ENCODE measurements around the gene TMPRSS11D.

Gene TMPRSS11D

GRCh38 chr4:67885762-67886161 lies 2.0 kb upstream of the TMPRSS11D start:
- H3K9me3 ChIP-seq, result no peaks in the 10 kb centered on the region
- H3K27me3 ChIP-seq, result no peaks in the 10 kb centered on the region
- no peak overlapping the region for H3K4me3 ChIP-seq
- H3K27ac ChIP-seq, result no peak overlapping the region
- no peak for DNase-seq
- no peak for TF ChIP-seq CTCF (IDR thresholded peaks at IDR 0.05)
- no peaks in the 10 kb centered on the region for H3K36me3 ChIP-seq
- intact Hi-C loops (cut with DNase I; ENCODE audit: low total_unique reads), result no loop called here
- H3K4me1 ChIP-seq, result no peaks in the 10 kb centered on the region

GRCh38 chr4:67884701-67885100 lies 899 bp upstream of the TMPRSS11D start:
- Histone ChIP-seq H3K9me3 (no peaks in the 10 kb centered on the region), H3K27me3 (no peaks in the 10 kb centered on the region), H3K27ac (no peak overlapping the region), H3K4me3 (no peak overlapping the region), H3K36me3 (no peaks in the 10 kb centered on the region), H3K4me1 (no peaks in the 10 kb centered on the region)
- no peak for DNase-seq
- intact Hi-C loops (cut with DNase I; ENCODE audit: low total_unique reads), result no loop called here
- no peak for TF ChIP-seq CTCF (IDR thresholded peaks at IDR 0.05)

DNA sequence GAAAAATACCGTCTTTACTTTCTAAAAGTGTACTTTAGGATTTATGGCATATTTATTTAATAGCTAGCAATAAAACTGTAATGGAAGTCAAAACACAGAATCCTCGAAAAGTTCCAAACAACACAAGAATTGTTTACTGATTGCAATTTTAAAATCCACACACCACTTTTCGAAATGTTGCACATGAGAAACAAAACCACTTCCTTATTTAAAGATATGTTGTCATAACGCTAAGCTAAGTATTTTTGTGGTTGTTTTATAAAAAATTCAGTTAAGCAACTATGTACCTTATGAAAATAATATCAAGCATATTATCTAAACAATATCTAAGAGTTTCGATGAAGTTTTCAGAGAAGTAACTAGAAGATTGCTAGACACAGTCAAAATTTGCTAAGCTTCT lies 344 bp downstream of the TMPRSS11D start:
- Histone ChIP-seq H3K27me3 (no peaks in the 10 kb centered on the region), H3K9me3 (no peaks in the 10 kb centered on the region), H3K4me1 (no peaks in the 10 kb centered on the region), H3K36me3 (no peaks in the 10 kb centered on the region), H3K4me3 (no peak overlapping the region), H3K27ac (no peak overlapping the region)
- TF ChIP-seq CTCF (IDR thresholded peaks at IDR 0.05), result no peak
- intact Hi-C loops (cut with DNase I; ENCODE audit: low total_unique reads), result no loop called here
- no peak for DNase-seq

DNA sequence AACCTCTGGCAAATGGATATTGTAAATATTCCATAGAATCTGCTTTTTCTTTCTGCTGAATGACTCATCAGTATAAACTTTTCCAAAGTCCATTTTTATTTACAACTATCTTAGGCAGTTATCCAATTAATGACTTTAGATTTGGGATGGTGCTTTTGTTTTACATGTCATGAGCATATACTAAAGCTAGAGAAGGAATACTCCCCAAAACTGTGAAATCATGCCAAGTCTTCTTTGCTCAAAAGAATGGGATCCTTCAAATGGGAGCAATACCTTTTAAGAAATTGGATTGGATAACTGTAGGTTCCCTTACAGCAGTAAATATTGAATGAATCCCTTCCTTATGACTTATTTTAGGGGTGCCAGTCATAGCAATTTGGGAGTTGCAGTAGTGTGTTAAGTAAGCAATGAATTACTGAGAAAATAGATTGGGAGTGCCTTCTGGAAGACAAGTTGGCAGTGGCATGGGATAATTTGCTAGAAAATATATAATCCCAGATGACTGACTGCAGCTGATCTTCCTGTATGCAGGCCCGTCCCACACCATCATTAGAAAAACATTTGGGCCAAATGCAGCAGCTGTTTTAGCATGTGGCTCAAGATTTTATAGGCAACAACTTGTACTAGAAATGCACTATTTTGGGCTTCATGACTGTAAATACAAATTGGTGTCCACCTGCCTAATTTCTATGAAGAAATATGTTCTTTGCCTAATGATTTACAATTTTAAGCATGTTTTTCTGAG lies 2.8 kb downstream of the TMPRSS11D start:
- H3K36me3 ChIP-seq, result no peaks in the 10 kb centered on the region
- H3K27ac ChIP-seq, result no peak overlapping the region
- intact Hi-C loops (cut with DNase I; ENCODE audit: low total_unique reads), result no loop called here
- H3K9me3 ChIP-seq, result no peaks in the 10 kb centered on the region
- H3K4me3 ChIP-seq, result no peak overlapping the region
- H3K4me1 ChIP-seq, result no peaks in the 10 kb centered on the region
- no peak for TF ChIP-seq CTCF (IDR thresholded peaks at IDR 0.05)
- no peak for DNase-seq
- no peaks in the 10 kb centered on the region for H3K27me3 ChIP-seq

DNA sequence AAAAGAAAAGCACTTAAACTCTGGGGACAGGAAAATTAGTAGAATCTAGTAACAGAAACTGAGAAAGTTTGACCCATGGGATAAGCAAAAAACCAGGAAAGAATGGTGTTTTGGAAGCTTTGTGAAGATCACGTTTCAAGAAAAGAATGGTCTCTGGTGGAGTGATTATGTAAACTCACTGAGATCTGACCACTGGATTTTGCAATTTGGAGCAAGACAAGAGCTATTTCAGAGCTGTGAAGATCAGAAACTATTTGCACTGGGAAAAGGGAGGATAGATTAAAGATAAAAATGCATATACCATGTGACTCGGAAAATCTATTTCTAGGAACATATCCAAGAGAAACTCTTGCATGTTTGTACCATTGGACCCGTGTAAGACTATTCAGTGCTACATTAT lies 4.3 kb downstream of the TMPRSS11D start:
- Histone ChIP-seq H3K27ac (no peak overlapping the region), H3K4me3 (no peak overlapping the region), H3K4me1 (no peaks in the 10 kb centered on the region), H3K36me3 (no peaks in the 10 kb centered on the region), H3K9me3 (no peaks in the 10 kb centered on the region), H3K27me3 (no peaks in the 10 kb centered on the region)
- TF ChIP-seq CTCF (IDR thresholded peaks at IDR 0.05), result no peak
- intact Hi-C loops (cut with DNase I; ENCODE audit: low total_unique reads), result no loop called here
- no peak for DNase-seq

- Histone ChIP-seq H3K36me3 (no peaks in the 10 kb centered on the region), H3K4me3 (no peak overlapping the region), H3K9me3 (no peaks in the 10 kb centered on the region), H3K4me1 (no peaks in the 10 kb centered on the region), H3K27ac (no peak overlapping the region), H3K27me3 (no peaks in the 10 kb centered on the region)
- intact Hi-C loops (cut with DNase I; ENCODE audit: low total_unique reads), result no loop called here
- no peak for DNase-seq
- no peak for TF ChIP-seq CTCF (IDR thresholded peaks at IDR 0.05)
Observed at GRCh38 chr4:67877086-67877485, 6.7 kb downstream of the TMPRSS11D start.
